Putamen (tissue), 1 donor: ENCODE data around the gene MIOS.

ENCODE experiments used
- DNase-seq: peaks from one replicate; pipeline ENCODE4 v3.0.0-alpha.2; 2016; ENCODE audit warnings: low spot score

The MIOS gene

DNA sequence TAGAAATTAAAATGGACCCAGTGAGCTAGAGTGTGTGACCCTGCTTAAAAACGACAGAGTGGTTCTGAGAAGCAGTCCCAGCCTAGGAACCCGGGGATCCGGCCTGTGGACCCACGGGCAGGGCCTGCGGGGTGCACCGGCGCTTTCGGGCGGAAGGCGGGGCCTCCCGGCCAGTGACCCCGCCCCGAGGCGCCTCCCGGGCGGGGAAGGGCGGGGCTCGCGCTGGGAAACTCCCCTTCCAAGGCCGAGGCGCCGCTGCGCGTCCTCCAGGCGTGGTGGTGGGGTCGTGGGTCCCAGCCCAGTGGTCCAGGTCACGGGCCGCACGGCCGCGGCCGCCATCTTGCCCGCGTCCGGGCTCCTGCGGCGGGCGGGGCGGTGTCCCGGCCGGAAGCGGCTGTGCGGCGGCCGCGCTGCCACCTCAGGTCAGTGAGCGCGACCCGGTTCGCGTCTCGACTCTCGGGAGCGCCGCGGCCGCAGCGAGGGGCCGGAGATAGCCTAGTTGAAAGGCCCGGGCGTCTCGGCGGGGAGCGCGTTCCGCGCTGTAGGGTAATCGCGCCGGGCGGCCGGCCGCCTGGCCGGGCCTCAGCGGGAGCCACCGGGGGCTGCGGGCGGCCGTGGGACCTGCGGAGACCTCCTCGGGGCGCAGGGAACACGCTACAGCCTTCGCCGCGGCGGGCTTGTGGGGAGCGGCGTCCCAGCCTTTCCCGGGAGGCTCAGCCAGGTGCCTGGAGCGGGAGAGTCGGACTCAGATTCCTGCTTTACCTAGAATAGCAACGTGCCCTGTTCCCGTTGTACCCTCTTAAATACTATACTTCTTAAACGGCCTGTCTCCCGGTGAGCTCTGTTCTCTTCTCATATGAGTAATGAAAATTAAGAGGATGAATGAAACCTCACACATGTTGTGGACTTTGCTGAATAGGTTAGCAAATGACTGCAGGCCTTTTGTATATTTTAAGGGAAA, at the start of gene MIOS:
TSS of gene MIOS (plus strand) at position 234 of the 961 bp plus-strand sequence. CDS start 5,592 bp downstream, outside the sequence.
- DNase-seq = peak; percentile 83

DNA sequence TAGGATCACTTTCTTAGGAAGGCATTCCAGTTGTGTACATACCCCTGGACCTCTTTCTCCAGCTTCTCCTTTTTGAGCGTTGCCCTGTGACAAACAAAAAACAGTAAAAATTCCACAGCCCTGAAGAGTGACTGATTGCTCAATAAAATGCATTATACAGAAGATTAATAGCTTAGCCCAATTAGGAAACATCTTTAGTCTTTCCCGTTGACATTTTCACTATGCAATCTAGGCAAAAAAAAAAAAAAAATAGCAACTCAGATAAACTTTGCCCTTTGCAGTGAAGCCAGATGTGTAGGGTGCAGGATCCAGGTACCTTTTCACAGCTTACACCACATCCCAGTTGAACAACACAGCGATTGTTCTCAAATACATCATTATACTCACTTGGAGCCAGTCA, 48.9 kb upstream of the MIOS start:
- no peak for DNase-seq

GRCh38 chr7:7519056-7519455, 47.6 kb upstream of the MIOS start:
- DNase-seq = no peak

- no peak for DNase-seq
Measured at GRCh38 chr7:7519528-7519927, 47.2 kb upstream of the MIOS start.

- no peak for DNase-seq
Measured at GRCh38 chr7:7521259-7521658, 45.4 kb upstream of the MIOS start.

DNA sequence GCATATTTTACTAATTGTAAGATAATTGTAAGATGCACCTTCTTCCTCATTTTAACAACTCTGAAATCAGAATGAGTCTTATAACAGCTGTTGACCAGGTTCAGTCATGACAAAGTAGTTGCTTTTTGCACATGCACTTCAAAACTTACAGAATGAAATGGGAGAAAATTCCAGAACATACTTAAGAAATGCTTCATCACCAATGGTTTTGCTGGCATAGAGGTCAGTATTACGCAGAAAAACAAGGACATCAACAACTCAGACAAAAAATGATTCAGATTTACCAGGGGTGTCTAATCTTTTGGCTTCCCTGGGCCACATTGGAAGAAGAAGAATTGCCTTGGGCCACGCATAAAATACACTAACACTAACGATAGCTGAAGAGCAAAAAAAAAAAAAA, 44.3 kb upstream of the MIOS start:
- no peak for DNase-seq

DNA sequence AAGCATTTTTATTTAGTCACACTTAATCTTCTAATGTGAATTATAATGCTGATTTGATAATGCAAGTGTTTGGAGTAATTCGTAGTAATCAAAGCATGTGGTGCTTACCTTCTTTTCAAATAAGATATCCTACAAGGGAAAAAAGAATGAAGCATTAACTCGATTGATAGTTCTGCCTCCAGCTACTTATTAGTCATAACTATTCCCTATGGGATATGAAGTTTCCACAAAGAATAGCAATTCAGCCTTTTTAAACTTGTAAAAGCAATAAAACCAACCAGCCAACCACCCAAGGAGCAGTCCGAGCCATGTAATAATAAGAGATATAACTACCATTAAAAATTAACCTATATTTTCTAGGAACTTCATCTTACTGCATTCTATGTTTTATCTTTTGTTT, 42.6 kb upstream of the MIOS start:
- no peak for DNase-seq

GRCh38 chr7:7526006-7526405, 40.7 kb upstream of the MIOS start:
- DNase-seq = no peak

GRCh38 chr7:7527047-7527446, 39.6 kb upstream of the MIOS start:
- DNase-seq = no peak

DNA sequence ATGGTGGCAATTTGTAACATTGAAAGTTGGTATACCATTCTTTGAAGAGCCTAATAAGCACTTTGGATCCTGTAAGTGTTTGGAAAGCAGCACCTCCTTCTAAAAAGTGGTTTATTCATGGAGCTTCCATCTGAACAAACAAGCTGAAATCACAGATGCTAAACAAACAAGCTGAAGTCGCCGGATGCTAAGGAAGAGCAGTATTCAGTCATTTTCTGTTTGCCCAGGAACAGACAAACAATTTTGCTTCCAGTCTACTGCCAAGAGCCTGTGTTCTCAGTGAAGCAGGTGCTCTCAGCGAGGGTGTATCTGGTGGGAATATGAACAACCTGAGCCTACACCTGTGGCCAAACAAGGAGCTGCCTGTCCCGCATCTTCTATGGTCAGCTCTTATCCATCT, 37.4 kb upstream of the MIOS start:
- no peak for DNase-seq

GRCh38 chr7:7533831-7534430, 32.8 kb upstream of the MIOS start:
- DNase-seq = no peak

- DNase-seq = no peak
Measured at GRCh38 chr7:7535691-7536090, 31.0 kb upstream of the MIOS start, which contains the start of gene COL28A1. TSS of gene COL28A1 (minus strand) at chr7:7535873. CDS start at chr7:7532875, 2,998 bp downstream.

DNA sequence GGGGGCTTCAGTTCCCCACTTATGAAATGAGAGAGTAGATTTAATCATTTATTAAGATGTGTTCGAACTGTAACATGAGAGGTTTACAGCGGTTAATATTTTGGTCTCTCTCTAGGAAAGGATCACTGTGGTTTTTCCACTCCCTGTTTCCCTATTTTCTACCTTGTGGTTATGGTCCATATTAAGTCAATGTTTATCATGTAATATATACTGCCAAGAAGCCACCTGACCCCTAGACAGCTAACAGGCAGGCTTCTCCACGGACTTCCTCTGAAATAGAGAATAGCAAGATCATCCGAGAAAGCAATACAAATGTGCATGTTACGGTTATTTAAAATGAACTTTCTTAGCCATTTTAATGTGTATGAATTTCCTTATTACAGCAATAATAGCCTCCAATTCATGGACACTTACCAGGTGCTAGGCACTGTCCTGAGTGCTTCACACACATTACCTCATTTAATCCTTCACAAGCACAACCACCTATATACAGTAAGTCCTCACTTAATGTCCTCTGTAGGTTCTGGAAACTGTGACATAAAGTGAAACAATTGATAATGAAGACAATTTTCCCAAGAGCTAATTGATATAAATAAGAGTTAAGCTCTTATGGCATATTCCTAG, 30.2 kb upstream of the MIOS start:
- no peak for DNase-seq

DNA sequence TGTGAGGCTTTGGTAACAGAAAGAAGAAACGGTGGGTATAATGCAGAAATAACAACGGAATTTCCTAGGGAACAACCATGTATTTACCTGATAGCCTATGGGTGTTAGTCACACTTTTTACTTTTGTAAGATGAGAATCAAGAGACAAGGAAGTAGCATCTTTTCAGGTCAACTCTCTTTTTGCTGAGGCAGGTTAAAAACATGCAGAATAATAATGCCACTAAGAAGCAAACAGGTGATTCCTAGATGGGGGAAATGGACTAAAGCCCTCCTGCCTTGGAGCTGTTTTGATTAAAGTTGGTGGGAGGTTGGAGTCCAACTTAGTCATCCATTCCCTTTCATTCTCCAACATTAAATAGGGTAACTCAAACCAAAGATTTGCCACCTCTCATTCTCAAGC, 29.0 kb upstream of the MIOS start:
- DNase-seq = no peak

DNA sequence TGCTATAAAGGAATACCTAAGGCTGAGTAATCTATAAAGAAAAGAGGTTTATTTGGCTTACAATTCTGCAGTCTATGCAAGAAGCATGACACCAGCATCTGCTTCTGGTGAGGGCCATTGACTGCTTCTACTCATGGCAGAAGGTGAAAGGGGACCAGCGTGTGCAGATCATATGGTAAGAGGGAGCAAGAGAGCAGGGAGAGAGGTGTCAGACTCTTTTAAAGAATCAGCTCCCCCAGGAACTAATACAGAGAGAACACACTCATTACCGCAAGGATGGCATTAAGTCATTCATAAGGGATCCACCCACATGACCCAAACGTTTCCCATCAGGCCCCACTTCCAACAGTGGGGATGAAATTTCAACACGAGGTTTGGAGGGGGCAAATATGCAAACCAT, 27.5 kb upstream of the MIOS start:
- no peak for DNase-seq

DNA sequence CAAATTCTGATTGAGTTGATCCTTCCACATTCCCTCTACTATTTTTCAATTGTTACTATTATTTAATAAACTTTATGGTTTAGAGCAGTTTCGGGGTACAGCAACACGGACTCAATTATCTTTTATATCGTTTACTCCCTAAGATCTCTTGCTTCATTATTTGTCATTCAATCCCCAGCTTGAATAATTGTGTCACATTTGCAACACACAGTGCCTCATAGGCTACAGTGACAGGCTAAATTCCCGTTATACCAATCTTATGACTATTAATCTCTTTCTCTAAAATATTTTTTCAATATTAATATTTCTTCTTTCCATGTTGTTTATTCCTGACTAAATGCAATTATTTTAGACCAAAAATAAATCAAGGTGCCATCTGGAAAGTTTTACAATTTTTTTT, 27.0 kb upstream of the MIOS start:
- no peak for DNase-seq

DNA sequence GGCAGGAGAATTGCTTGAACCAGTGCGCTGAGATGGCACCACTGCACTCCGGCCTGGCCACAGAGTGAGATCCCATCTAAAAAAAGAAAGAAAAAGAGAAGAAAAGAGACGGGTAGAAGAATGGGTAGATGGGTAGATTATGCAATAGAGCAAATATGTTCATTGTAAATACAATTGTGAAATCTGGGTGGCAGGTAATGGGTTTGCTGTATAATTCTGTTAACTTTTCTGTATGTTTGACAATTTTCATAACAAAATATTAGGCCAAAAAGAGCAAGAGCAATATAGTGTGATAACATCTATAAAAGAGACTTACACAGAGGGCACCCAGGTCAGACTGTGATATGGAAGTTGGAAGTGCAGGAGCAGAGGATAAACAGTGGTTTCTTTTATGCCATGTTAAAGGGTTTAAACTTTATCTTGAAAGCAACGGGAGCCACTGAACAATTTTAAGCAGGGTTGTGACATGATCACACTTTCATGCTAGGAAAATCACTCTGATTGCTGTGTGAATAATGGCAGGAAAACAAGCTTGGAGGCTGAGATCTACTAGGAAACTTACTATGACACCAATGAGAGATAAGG, 24.3 kb upstream of the MIOS start:
- no peak for DNase-seq

- no peak for DNase-seq
Measured at GRCh38 chr7:7548407-7548806, 18.3 kb upstream of the MIOS start.

- DNase-seq = no peak
Measured at GRCh38 chr7:7550663-7551062, 16.0 kb upstream of the MIOS start.

DNA sequence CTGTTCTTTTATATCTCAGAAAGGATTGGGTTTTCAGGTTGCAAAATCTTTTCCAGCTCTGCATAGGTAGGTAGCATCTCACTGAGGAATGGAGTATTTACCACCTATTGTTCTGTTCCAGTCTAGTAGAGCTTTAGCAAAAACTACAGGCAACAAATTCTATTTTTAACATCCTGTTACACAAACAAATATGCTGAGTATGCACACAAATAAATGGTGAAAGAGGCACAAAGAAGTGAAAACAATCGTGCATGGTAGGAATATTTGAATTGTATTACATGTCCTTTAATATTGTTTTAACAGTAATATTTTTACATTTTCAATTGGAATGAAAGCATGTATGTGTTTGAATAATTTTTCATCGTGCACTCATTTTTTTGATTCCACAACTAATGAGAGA, 14.5 kb upstream of the MIOS start:
- DNase-seq = no peak

DNA sequence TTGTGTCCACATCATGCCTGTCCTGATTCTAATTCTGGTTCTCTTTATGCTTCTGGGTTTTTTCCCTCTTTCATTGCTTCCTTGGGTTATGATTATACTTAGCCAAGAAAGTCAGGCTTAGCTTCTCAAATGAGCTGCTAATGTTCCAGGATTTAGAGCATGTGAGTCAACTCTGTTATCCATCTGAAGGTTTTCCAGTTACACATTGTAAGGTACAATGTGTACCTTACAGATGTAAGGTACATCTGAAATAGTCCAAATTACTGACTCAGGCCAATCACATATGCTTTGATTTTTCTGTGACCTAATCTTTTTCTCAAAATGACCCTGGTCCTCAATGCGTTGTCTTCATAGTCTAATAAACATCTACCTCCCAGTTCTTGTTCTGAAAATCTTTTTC, 13.3 kb upstream of the MIOS start:
- no peak for DNase-seq

DNA sequence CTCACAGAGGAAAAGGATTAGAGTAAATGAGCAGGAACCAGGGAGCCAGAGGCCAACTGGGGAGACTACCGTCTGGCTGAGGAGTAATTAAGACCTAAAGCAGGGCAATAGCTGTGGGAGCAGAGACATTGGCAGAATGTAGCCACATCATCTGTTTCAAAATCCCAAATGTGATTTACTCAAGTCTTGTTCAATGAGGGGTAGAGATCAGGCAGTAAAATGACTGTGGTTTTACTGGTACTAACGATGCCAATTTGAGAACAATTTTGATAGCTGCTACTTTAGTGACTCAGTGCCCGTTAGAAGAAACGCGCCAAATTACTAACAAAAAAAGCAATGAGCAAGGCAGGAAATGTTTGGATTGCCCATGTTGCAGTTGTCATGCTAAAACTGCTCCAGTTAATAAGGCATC, 12.7 kb upstream of the MIOS start:
- no peak for DNase-seq
